NCI-H1092 treated with DMSO at 0.1 percent for 48 hours (cell line): Measurements from ENCODE around the gene SMARCAD1.

ENCODE experiments used
- DNase-seq: peaks from one replicate; lab custom pipeline; 2025; lab: John Stamatoyannopoulos, UW

The SMARCAD1 gene

GRCh38 chr4:94207469-94208224, at the start of gene SMARCAD1:
SMARCAD1 (plus strand) TSS chr4:94207865; CDS start chr4:94208395, 530 bp downstream.
- peak; percentile 97 for DNase-seq

GRCh38 chr4:94158883-94159282, 48.8 kb upstream of the SMARCAD1 start:
- no peak for DNase-seq

GRCh38 chr4:94159790-94160189, 47.9 kb upstream of the SMARCAD1 start:
- DNase-seq: no peak

- DNase-seq: no peak
Observed at GRCh38 chr4:94160774-94161173, 46.9 kb upstream of the SMARCAD1 start.

GRCh38 chr4:94165256-94165655, 42.4 kb upstream of the SMARCAD1 start:
- no peak for DNase-seq

GRCh38 chr4:94168321-94168720, 39.3 kb upstream of the SMARCAD1 start:
- no peak for DNase-seq

GRCh38 chr4:94169803-94170372, 37.8 kb upstream of the SMARCAD1 start:
- no peak for DNase-seq

- DNase-seq: no peak
Observed at GRCh38 chr4:94171616-94172015, 36.0 kb upstream of the SMARCAD1 start.

GRCh38 chr4:94175553-94176261, 32.0 kb upstream of the SMARCAD1 start:
- DNase-seq: no peak

- DNase-seq: no peak
Observed at GRCh38 chr4:94177822-94178221, 29.8 kb upstream of the SMARCAD1 start.

GRCh38 chr4:94181815-94182214, 25.9 kb upstream of the SMARCAD1 start:
- no peak for DNase-seq

- no peak for DNase-seq
Observed at GRCh38 chr4:94202769-94203168, 4.9 kb upstream of the SMARCAD1 start.

GRCh38 chr4:94208266-94208665, 601 bp downstream of the SMARCAD1 start:
- no peak for DNase-seq

GRCh38 chr4:94208918-94209317, 1.3 kb downstream of the SMARCAD1 start:
- DNase-seq: no peak

GRCh38 chr4:94211861-94212260, 4.2 kb downstream of the SMARCAD1 start:
- no peak for DNase-seq

GRCh38 chr4:94214703-94215319, 7.1 kb downstream of the SMARCAD1 start:
- DNase-seq: no peak

- DNase-seq: no peak
Observed at GRCh38 chr4:94216394-94216793, 8.7 kb downstream of the SMARCAD1 start.

- no peak for DNase-seq
Observed at GRCh38 chr4:94219402-94219801, 11.7 kb downstream of the SMARCAD1 start.

- no peak for DNase-seq
Observed at GRCh38 chr4:94221916-94222315, 14.3 kb downstream of the SMARCAD1 start.

GRCh38 chr4:94225449-94225848, 17.8 kb downstream of the SMARCAD1 start:
- no peak for DNase-seq

- no peak for DNase-seq
Observed at GRCh38 chr4:94226763-94227162, 19.1 kb downstream of the SMARCAD1 start.

GRCh38 chr4:94228493-94229216, 21.0 kb downstream of the SMARCAD1 start:
- DNase-seq: no peak
